ENCODE data around the gene CCDC112. TPM values are rescaled to one million over a fixed set of nuclear protein-coding genes. Genes with fewer than 3 reads are reported as not detected.
"Not testable (repeated sequence)": the region's sequence is repeated elsewhere in the genome, so short reads cannot be mapped to it uniquely, and the experiment has no call there.

The CCDC112 gene
- total RNA-seq, 1 donor from 2014 or later: 4.6 TPM

GRCh38 chr5:115271295-115272050, 25.0 kb downstream of the CCDC112 start:
- ATAC-seq: no peak
- intact Hi-C loops (cut with micrococcal nuclease): no loop called here
- DNase-seq: no peak

GRCh38 chr5:115267617-115268016, 28.8 kb downstream of the CCDC112 start:
- DNase-seq (no peak), ATAC-seq (no peak)
- intact Hi-C loops (cut with micrococcal nuclease): no loop called here

GRCh38 chr5:115265220-115265619, 31.2 kb downstream of the CCDC112 start:
- DNase-seq: no peak
- intact Hi-C loops (cut with micrococcal nuclease): no loop called here
- no peak for ATAC-seq

- no peak for DNase-seq
These were observed 31.7 kb downstream of the CCDC112 start for GRCh38 chr5:115264786-115265185.

GRCh38 chr5:115263078-115263380, 33.4 kb downstream of the CCDC112 start:
- intact Hi-C loops (cut with micrococcal nuclease): no loop called here
- ATAC-seq (no peak), DNase-seq (no peak)

More at GRCh38 chr5:115264786-115265185, 31.7 kb downstream of the CCDC112 start:
- intact Hi-C loops (cut with micrococcal nuclease): no loop called here
- no peak for ATAC-seq

- DNase-seq: peak; percentile 86
- peak; percentile 99 for ATAC-seq
- intact Hi-C loops (cut with micrococcal nuclease): no loop called here
These were observed 34.0 kb downstream of the CCDC112 start, which contains the start of gene PGGT1B for GRCh38 chr5:115262321-115263077. Gene PGGT1B, minus strand, starts transcription at chr5:115262877. Its CDS starts 26 bp downstream, at chr5:115262851.

GRCh38 chr5:115262011-115262320, 34.5 kb downstream of the CCDC112 start:
- DNase-seq (no peak), ATAC-seq (peak; percentile 20)
- intact Hi-C loops (cut with micrococcal nuclease): no loop called here

- ATAC-seq (no peak), DNase-seq (no peak)
These were observed 36.2 kb downstream of the CCDC112 start for GRCh38 chr5:115260248-115260647.

GRCh38 chr5:115257981-115258380, 38.5 kb downstream of the CCDC112 start:
- intact Hi-C loops (cut with micrococcal nuclease): no loop called here
- ATAC-seq: no peak
- DNase-seq: no peak

More at GRCh38 chr5:115260248-115260647, 36.2 kb downstream of the CCDC112 start:
- intact Hi-C loops (cut with micrococcal nuclease): no loop called here

- intact Hi-C loops (cut with micrococcal nuclease): loop anchor here (2.0 kb wide), 1 partner anchor 151 kb away; no protein-coding TSS in a partner anchor
- DNase-seq, ATAC-seq: not testable (repeated sequence)
These were observed 47.1 kb downstream of the CCDC112 start for GRCh38 chr5:115249379-115249778.

- peak; percentile 34 for ATAC-seq
- intact Hi-C loops (cut with micrococcal nuclease): no loop called here
- DNase-seq: no peak
These were observed 50.0 kb downstream of the CCDC112 start for GRCh38 chr5:115246361-115246991.

- intact Hi-C loops (cut with micrococcal nuclease): no loop called here
- DNase-seq (no peak), ATAC-seq (no peak)
These were observed 53.0 kb downstream of the CCDC112 start for GRCh38 chr5:115243412-115243811.

- intact Hi-C loops (cut with micrococcal nuclease): no loop called here
- no peak for DNase-seq
- no peak for ATAC-seq
These were observed 54.4 kb downstream of the CCDC112 start for GRCh38 chr5:115241881-115242642.

GRCh38 chr5:115237066-115237465, 59.4 kb downstream of the CCDC112 start:
- ATAC-seq: no peak
- intact Hi-C loops (cut with micrococcal nuclease): no loop called here
- no peak for DNase-seq

GRCh38 chr5:115236599-115236998, 59.9 kb downstream of the CCDC112 start:
- no peak for ATAC-seq
- intact Hi-C loops (cut with micrococcal nuclease): no loop called here
- DNase-seq: no peak

- ATAC-seq: no peak
- intact Hi-C loops (cut with micrococcal nuclease): no loop called here
These were observed 64.9 kb downstream of the CCDC112 start for GRCh38 chr5:115231598-115231997.

GRCh38 chr5:115229606-115230005, 66.8 kb downstream of the CCDC112 start:
- DNase-seq (no peak), ATAC-seq (no peak)
- intact Hi-C loops (cut with micrococcal nuclease): no loop called here

More at GRCh38 chr5:115231598-115231997, 64.9 kb downstream of the CCDC112 start:
- no peak for DNase-seq

GRCh38 chr5:115227281-115227680, 69.2 kb downstream of the CCDC112 start:
- intact Hi-C loops (cut with micrococcal nuclease): no loop called here
- no peak for DNase-seq
- no peak for ATAC-seq

Measured in left ventricle myocardium superior (tissue), 1 donor.